H1 (cell line): ENCODE measurements around the gene GOLGA1. TPM values are rescaled to one million over a fixed set of nuclear protein-coding genes. Genes with fewer than 3 reads are reported as not detected.
"Not testable (repeated sequence)": the region's sequence is repeated elsewhere in the genome, so short reads cannot be mapped to it uniquely, and the experiment has no call there.

Experiments used
- CTCF ChIA-PET: fragments of 300-600 bp; sonication (Branson Sonifier 250); formaldehyde crosslinking; loops from one replicate; lab custom pipeline; 2021; ENCODE audit not compliant: partially characterized antibody; lab: Charles Lee
- POLR2A ChIA-PET: fragments of 300-600 bp; sonication (Branson Sonifier 250); formaldehyde crosslinking; loops from one replicate; lab custom pipeline; 2021; ENCODE audit warnings: inconsistent platforms; ENCODE audit not compliant: partially characterized antibody; lab: Charles Lee
- DNase-seq, 2 experiments: peaks; one replicate each; pipeline versions ENCODE4 v3.0.0 to v3.0.0-alpha.2; 2010 to 2022; ENCODE audit warnings: low spot score in 2 of 2, low read depth in 1 of 2, mixed read lengths in 1 of 2
- FAIRE-seq: peaks from 2 replicates; lab custom pipeline; 2011; peaks lifted over from hg19 to GRCh38; lab: Jason Lieb, UNC
- H2AFZ ChIP-seq: 2 replicates; pipeline ENCODE4 v1.8.1; 2012; ENCODE audit warnings: low read length, inconsistent platforms
- H2AK5ac ChIP-seq: 2 replicates; pipeline ENCODE4 v1.6.1; 2013; ENCODE audit warnings: low read depth, low read length
- H2BK120ac ChIP-seq: replicated peaks from 2 replicates; pipeline ENCODE3; 2013; ENCODE audit warnings: low read depth, low read length, inconsistent platforms
- H2BK12ac ChIP-seq: 2 replicates; pipeline ENCODE4 v1.6.1; 2013; ENCODE audit warnings: low read depth, low read length
- H2BK15ac ChIP-seq: 2 replicates; pipeline ENCODE4 v1.6.1; 2013; ENCODE audit warnings: low read length
- H2BK20ac ChIP-seq: 2 replicates; pipeline ENCODE4 v1.6.1; 2013; ENCODE audit warnings: low read length
- H2BK5ac ChIP-seq: 2 replicates; pipeline ENCODE4 v1.6.1; 2013; ENCODE audit warnings: low read depth, low read length
- H3K14ac ChIP-seq: 2 replicates; pipeline ENCODE4 v1.6.1; 2013; ENCODE audit warnings: inconsistent platforms; ENCODE audit not compliant: insufficient read length
- H3K18ac ChIP-seq: 2 replicates; pipeline ENCODE4 v1.6.1; 2013; ENCODE audit warnings: low read length; ENCODE audit errors: extremely low read depth
- H3K23ac ChIP-seq: 2 replicates; pipeline ENCODE4 v1.6.1; 2013; ENCODE audit warnings: inconsistent platforms; ENCODE audit not compliant: insufficient read length
- H3K23me2 ChIP-seq: 2 replicates; pipeline ENCODE4 v1.6.1; 2013; ENCODE audit warnings: low read depth, low read length
- H3K27ac ChIP-seq: 2 replicates; pipeline ENCODE4 v1.6.1; 2011; ENCODE audit warnings: low read depth, low read length, inconsistent platforms
- H3K27me3 ChIP-seq, 4 experiments: replicated peaks in 1 of 4; 1 replicate in 1 of 4; 2 replicates in 3 of 4; pipeline versions ENCODE4 v1.6.1 to v1.8.1; 2011 to 2013; ENCODE audit warnings: low read length in 3 of 4, mild to moderate bottlenecking in 3 of 4, inconsistent platforms in 2 of 4, mixed read lengths in 2 of 4, moderate library complexity in 1 of 4; ENCODE audit not compliant: control insufficient read depth in 3 of 4, insufficient read depth in 3 of 4; ENCODE audit errors: extremely low read depth in 1 of 4
- H3K36me3 ChIP-seq, 4 experiments: 2 replicates each; pipeline versions ENCODE4 v1.6.1 to v1.8.1; 2011 to 2013; ENCODE audit warnings: mild to moderate bottlenecking in 4 of 4, low read length in 3 of 4, moderate library complexity in 2 of 4, control low read depth in 1 of 4, inconsistent platforms in 1 of 4; ENCODE audit not compliant: insufficient read depth in 4 of 4, control insufficient read depth in 2 of 4
- H3K4ac ChIP-seq: replicated peaks from 2 replicates; pipeline ENCODE3; 2013; ENCODE audit warnings: low read length, low read depth, mixed read lengths, inconsistent platforms; ENCODE audit not compliant: insufficient read length
- H3K4me1 ChIP-seq, 4 experiments: replicated peaks in 1 of 4; 1 replicate in 1 of 4; 2 replicates in 3 of 4; pipeline versions ENCODE4 v1.6.1 to v1.8.1; 2011 to 2013; ENCODE audit warnings: low read length in 3 of 4, inconsistent platforms in 2 of 4, mixed read lengths in 1 of 4; ENCODE audit not compliant: insufficient read depth in 4 of 4, control insufficient read depth in 3 of 4
- H3K4me2 ChIP-seq, 2 experiments: 2 replicates each; pipeline versions ENCODE4 v1.6.1 to v1.8.1; 2011 to 2013; ENCODE audit warnings: low read depth in 2 of 2, low read length in 2 of 2, control low read depth in 1 of 2, inconsistent platforms in 1 of 2, mild to moderate bottlenecking in 1 of 2; ENCODE audit not compliant: insufficient read depth in 1 of 2
- H3K4me3 ChIP-seq, 4 experiments: fragments of 200-600, 300-600 bp in 1 of 4; sonication (generic), shearing (Covaris generic), sonication (Bioruptor Twin) in 1 of 4; 2 replicates each; pipeline versions ENCODE4 v1.5.1 to v1.8.1; 2011 to 2016; ENCODE audit warnings: low read length in 4 of 4, low read depth in 3 of 4, control low read depth in 2 of 4, inconsistent platforms in 2 of 4, mild to moderate bottlenecking in 2 of 4, mixed read lengths in 1 of 4, moderate library complexity in 1 of 4; ENCODE audit not compliant: insufficient read depth in 2 of 4; ENCODE audit errors: extremely low read depth in 1 of 4
- H3K56ac ChIP-seq: replicated peaks from 2 replicates; pipeline ENCODE3; 2013; ENCODE audit warnings: low read depth, mild to moderate bottlenecking, mixed read lengths, low read length, inconsistent platforms; ENCODE audit not compliant: insufficient read length
- H3K79me1 ChIP-seq: 2 replicates; pipeline ENCODE4 v1.6.1; 2013; ENCODE audit warnings: low read depth, low read length, control low read depth
- H3K79me2 ChIP-seq, 2 experiments: 2 replicates each; pipeline versions ENCODE4 v1.6.1 to v1.8.1; 2012 to 2013; ENCODE audit warnings: low read length in 2 of 2, mild to moderate bottlenecking in 2 of 2, inconsistent platforms in 1 of 2; ENCODE audit not compliant: insufficient read depth in 2 of 2, control insufficient read depth in 1 of 2
- H3K9ac ChIP-seq, 4 experiments: replicated peaks in 1 of 4; 1 replicate in 1 of 4; 2 replicates in 3 of 4; pipeline versions ENCODE4 v1.6.1 to v1.8.1; 2011 to 2013; ENCODE audit warnings: low read depth in 3 of 4, low read length in 3 of 4, control low read depth in 2 of 4, mild to moderate bottlenecking in 2 of 4, moderate library complexity in 2 of 4, inconsistent platforms in 1 of 4; ENCODE audit errors: extremely low read depth in 1 of 4
- H3K9me3 ChIP-seq, 2 experiments: 2 replicates each; pipeline versions ENCODE4 v1.6.1 to v1.8.1; 2012 to 2013; ENCODE audit warnings: mild to moderate bottlenecking in 2 of 2, moderate library complexity in 2 of 2, control low read depth in 1 of 2, inconsistent platforms in 1 of 2, low read depth in 1 of 2, low read length in 1 of 2, mixed read lengths in 1 of 2; ENCODE audit not compliant: insufficient read depth in 2 of 2
- H4K20me1 ChIP-seq, 2 experiments: replicated peaks in 1 of 2; 2 replicates each; pipeline versions ENCODE3 to v1.8.1; 2011 to 2013; ENCODE audit warnings: inconsistent platforms in 2 of 2, low read length in 2 of 2, mild to moderate bottlenecking in 1 of 2; ENCODE audit not compliant: insufficient read depth in 2 of 2, control insufficient read depth in 1 of 2
- H4K5ac ChIP-seq: 2 replicates; pipeline ENCODE4 v1.6.1; 2013; ENCODE audit warnings: low read length, low read depth, mixed read lengths, inconsistent platforms; ENCODE audit not compliant: insufficient read length
- H4K8ac ChIP-seq: 2 replicates; pipeline ENCODE4 v1.8.0; 2013; ENCODE audit warnings: mild to moderate bottlenecking, moderate library complexity, low read length, inconsistent platforms; ENCODE audit not compliant: insufficient read depth; ENCODE audit errors: extremely low read depth
- H4K91ac ChIP-seq: replicated peaks from 2 replicates; pipeline ENCODE3; 2013; ENCODE audit warnings: low read length, mixed read lengths, inconsistent platforms; ENCODE audit not compliant: insufficient read length
- WGBS, 2 experiments: shearing (Covaris generic) in 1 of 2; methylation state at CpG; one replicate each; pipeline versions ENCODE4 v1.1.6 to v1.1.7; 2013 to 2015; ENCODE audit warnings: low lambda C conversion rate in 2 of 2, mixed read lengths in 2 of 2, inconsistent platforms in 1 of 2, low coverage in 1 of 2, missing lambda C conversion rate in 1 of 2; ENCODE audit not compliant: insufficient replicate concordance in 2 of 2, insufficient coverage in 1 of 2, insufficient read length in 1 of 2; ENCODE audit errors: extremely low coverage in 1 of 2, missing lambda C conversion rate in 1 of 2; 5-methylcytosine and 5-hydroxymethylcytosine counted together
- polyA plus RNA-seq, 7 experiments: library from polyadenylated mRNA; depleted of rRNA in 3 of 7; stranded (reverse) in 5 of 7; unstranded in 2 of 7; fragments of >200 nt in 5 of 7; fragments of 200-250 nt in 2 of 7; gene quantifications; 1 replicate in 5 of 7; 2 replicates in 1 of 7; 4 replicates in 1 of 7; pipeline versions ENCODE4 v1.2.1 to v1.2.3, GENCODE V29; 2011 to 2013; ENCODE audit warnings: missing spikeins in 2 of 7, mixed read lengths in 2 of 7
- total RNA-seq: library from RNA; stranded (reverse); fragmentation: NEBNext Ultra II Directional; extraction: Animal tissue kit (Norgen Biotek cat#: 25700); gene quantifications from 2 replicates; pipeline ENCODE4 v1.2.1, GENCODE V29; 2021

GOLGA1 gene
- total and polyA plus RNA-seq, 2 of the 8 experiments (the other 6 are each of a cell fraction or from before 2014, with no cell fraction given): 4.8 to 6.5 TPM

DNA sequence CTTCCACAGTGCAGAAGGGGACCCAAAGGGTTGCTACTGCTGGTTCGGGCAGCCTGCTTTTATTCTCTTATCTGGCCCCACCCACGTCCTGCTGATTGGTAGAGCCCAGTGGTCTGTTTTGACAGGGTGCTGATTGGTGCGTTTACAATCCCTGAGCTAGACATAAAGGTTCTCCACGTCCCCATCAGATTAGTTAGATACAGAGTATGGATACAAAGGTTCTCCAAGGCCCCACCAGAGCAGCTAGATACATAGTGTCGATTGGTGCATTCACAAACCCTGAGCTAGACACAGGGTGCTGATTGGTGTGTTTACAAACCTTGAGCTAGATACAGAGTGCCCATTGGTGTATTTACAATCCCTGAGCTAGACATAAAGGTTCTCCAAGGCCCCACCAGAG lies 102.8 kb downstream of the GOLGA1 start:
- H3K27ac ChIP-seq, H3K14ac ChIP-seq, H3K56ac ChIP-seq, H2BK5ac ChIP-seq, H2BK12ac ChIP-seq, H3K79me1 ChIP-seq, H2BK20ac ChIP-seq, H2BK120ac ChIP-seq, H3K18ac ChIP-seq, H3K79me2 ChIP-seq, H4K91ac ChIP-seq, H2BK15ac ChIP-seq, H3K23me2 ChIP-seq, FAIRE-seq, H2AK5ac ChIP-seq, DNase-seq, H4K5ac ChIP-seq, H3K4me2 ChIP-seq, H4K8ac ChIP-seq, H3K23ac ChIP-seq, H3K9ac ChIP-seq, H2AFZ ChIP-seq, H3K9me3 ChIP-seq, H3K27me3 ChIP-seq, H3K4me3 ChIP-seq, H3K36me3 ChIP-seq, H3K4ac ChIP-seq, H4K20me1 ChIP-seq: not testable (repeated sequence)
- H3K4me1 ChIP-seq: peaks cover 0 to 14% (median 3%) of the 10 kb centered on the region in 4 experiments; a peak in 4 of 7 replicates
- POLR2A ChIA-PET: interaction anchor here (0.8 to 6.4 kb wide), 8 partner anchors 10 to 58 kb away, joined by 3 to 29 read pairs (median 4); partner anchors contain the start of genes ARPC5L and RPL35
- WGBS, 2 experiments: 87% methylated on average over 5 of the region's 5 CpGs; no CpG with 5 or more reads in 1 of the 2 experiments
- CTCF ChIA-PET: interaction anchor here (0.6 to 65.2 kb wide), 8 partner anchors 12 to 1087 kb away, joined by 3 to 1529 read pairs (median 4); partner anchors contain the start of genes ARPC5L, NR6A1, OLFML2A and RPL35
